ENCODE data around the gene OTOGL.

DNA sequence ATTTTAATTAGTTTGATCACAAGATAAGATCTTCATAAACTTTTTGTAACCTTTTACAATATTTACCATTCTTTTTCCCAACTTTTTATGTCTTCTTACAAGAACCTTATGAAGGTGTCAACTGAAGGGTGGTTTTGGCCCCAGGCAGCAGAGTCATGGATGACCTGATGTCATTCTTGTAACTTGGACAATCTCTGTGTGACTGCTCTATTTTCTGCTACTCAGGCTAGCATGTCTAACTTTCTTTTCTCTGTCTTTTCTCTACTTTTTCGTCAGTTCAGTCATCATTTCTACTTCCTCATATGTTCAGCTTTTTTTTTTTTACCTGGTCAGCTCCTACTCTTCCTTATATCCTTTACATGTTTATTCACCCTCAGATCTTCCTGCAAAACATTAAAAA lies 194.0 kb downstream of the OTOGL start:
- TF ChIP-seq, protein P1, sequence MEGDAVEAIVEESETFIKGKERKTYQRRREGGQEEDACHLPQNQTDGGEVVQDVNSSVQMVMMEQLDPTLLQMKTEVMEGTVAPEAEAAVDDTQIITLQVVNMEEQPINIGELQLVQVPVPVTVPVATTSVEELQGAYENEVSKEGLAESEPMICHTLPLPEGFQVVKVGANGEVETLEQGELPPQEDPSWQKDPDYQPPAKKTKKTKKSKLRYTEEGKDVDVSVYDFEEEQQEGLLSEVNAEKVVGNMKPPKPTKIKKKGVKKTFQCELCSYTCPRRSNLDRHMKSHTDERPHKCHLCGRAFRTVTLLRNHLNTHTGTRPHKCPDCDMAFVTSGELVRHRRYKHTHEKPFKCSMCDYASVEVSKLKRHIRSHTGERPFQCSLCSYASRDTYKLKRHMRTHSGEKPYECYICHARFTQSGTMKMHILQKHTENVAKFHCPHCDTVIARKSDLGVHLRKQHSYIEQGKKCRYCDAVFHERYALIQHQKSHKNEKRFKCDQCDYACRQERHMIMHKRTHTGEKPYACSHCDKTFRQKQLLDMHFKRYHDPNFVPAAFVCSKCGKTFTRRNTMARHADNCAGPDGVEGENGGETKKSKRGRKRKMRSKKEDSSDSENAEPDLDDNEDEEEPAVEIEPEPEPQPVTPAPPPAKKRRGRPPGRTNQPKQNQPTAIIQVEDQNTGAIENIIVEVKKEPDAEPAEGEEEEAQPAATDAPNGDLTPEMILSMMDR (IDR thresholded peaks at IDR 0.05; ENCODE audit: low read depth, low read length) = no peak
- TF ChIP-seq POLR2A (IDR thresholded peaks at IDR 0.05; ENCODE audit: extremely low read depth, insufficient read length) (no peak), MAX (IDR thresholded peaks at IDR 0.05; ENCODE audit: low read depth, low read length) (no peak), MYC (IDR thresholded peaks at IDR 0.05; ENCODE audit: low read depth, low read length) (no peak)
